ENCODE data around the gene S100B.

GRCh38 chr21:46637952-46638746 lies 33.3 kb upstream of the S100B start:
- TF ChIP-seq CTCF (IDR thresholded peaks at IDR 0.05): no peak
- TF ChIP-seq POLR2A (IDR thresholded peaks at IDR 0.05): no peak

All from stomach (tissue), 4 donors.